ENCODE measurements around the gene SORBS1.

GRCh38 chr10:95399183-95399582, 162.0 kb downstream of the SORBS1 start:
- TF ChIP-seq CTCF (IDR thresholded peaks at IDR 0.05): no peak
- no peak for TF ChIP-seq EP300 (IDR thresholded peaks at IDR 0.05; ENCODE audit: low read depth)
- no peak for TF ChIP-seq POLR2A (IDR thresholded peaks at IDR 0.05)
- peak in 1 of 3 donors; percentile 51 for TF ChIP-seq POLR2AphosphoS5 (IDR thresholded peaks at IDR 0.05)
